Ovary (tissue), 3 donors: Measurements from ENCODE around the gene PTPRO.

Experiments used
- CTCF ChIP-seq, 3 donors: fragments of 450-650 bp in 2 of 3; fragments of 200-600 bp in 1 of 3; IDR thresholded peaks; one replicate each; pipeline versions ENCODE4 v1.5.1 to v1.8.0; 2016 to 2022; ENCODE audit warnings: antibody characterized with exemption in 3 of 3, mild to moderate bottlenecking in 1 of 3
- EP300 ChIP-seq: sonication (generic); formaldehyde crosslinking; IDR thresholded peaks from one replicate; pipeline ENCODE4 v1.6.1; 2017; ENCODE audit warnings: antibody characterized with exemption
- POLR2A ChIP-seq: fragments of 450-650 bp; IDR thresholded peaks from one replicate; pipeline ENCODE4 v1.6.1; 2017; ENCODE audit warnings: antibody characterized with exemption, mild to moderate bottlenecking, moderate library complexity
- donor health status: DM: no; HTN: no; CAD: no.

DNA sequence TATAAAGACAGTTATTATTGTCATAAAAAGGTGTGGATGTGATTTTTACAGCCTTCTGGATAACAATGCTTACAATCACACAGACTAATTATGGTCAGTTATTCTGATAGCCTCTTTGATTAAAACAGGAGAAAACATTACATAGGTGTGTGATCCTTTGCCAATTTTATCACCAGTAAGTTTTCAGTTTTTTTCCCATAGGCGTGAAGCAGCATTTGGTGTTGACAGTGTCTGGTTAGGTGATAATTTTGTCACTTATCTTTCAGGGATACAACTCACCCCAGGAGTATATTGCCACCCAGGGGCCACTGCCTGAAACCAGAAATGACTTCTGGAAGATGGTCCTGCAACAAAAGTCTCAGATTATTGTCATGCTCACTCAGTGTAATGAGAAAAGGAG is 258.1 kb downstream of the PTPRO start:
- no peak for TF ChIP-seq CTCF (IDR thresholded peaks at IDR 0.05)
- no peak for TF ChIP-seq POLR2A
- no peak for TF ChIP-seq EP300
